Hepatocyte (in vitro differentiated cells): ENCODE measurements around the gene GPN1. TPM values are rescaled to one million over a fixed set of nuclear protein-coding genes. Genes with fewer than 3 reads are reported as not detected.
"Not testable (repeated sequence)": the region's sequence is repeated elsewhere in the genome, so short reads cannot be mapped to it uniquely, and the experiment has no call there.

Source experiments
- DNase-seq: peaks from one replicate; pipeline ENCODE4 v3.0.0-alpha.2; 2016; ENCODE audit warnings: low spot score
- H2AFZ ChIP-seq: fragments of 200-600 bp; sonication (generic); 2 replicates; pipeline ENCODE4 v1.6.0; 2016; ENCODE audit warnings: antibody characterized with exemption, mild to moderate bottlenecking
- H3K27ac ChIP-seq: fragments of 200-600 bp; sonication (generic); 2 replicates; pipeline ENCODE4 v1.5.1; 2016; ENCODE audit warnings: mild to moderate bottlenecking
- H3K27me3 ChIP-seq: fragments of 200-600 bp; sonication (generic); 2 replicates; pipeline ENCODE4 v1.6.1; 2016
- H3K36me3 ChIP-seq: fragments of 200-600 bp; sonication (generic); replicated peaks from 2 replicates; pipeline ENCODE4 v1.5.1; 2016; ENCODE audit warnings: low read depth; ENCODE audit not compliant: insufficient read depth
- H3K4me1 ChIP-seq: fragments of 200-600 bp; sonication (generic); 2 replicates; pipeline ENCODE4 v1.5.1; 2016; ENCODE audit warnings: mild to moderate bottlenecking, moderate library complexity; ENCODE audit not compliant: insufficient read depth
- H3K4me2 ChIP-seq: fragments of 200-600 bp; sonication (generic); 2 replicates; pipeline ENCODE4 v1.6.0; 2016
- H3K4me3 ChIP-seq: fragments of 200-600 bp; sonication (generic); 2 replicates; pipeline ENCODE4 v1.5.1; 2016; ENCODE audit warnings: mild to moderate bottlenecking
- H3K79me2 ChIP-seq: fragments of 200-600 bp; sonication (generic); 2 replicates; pipeline ENCODE4 v1.6.0; 2017; ENCODE audit warnings: mild to moderate bottlenecking
- H3K9me2 ChIP-seq: fragments of 200-600 bp; sonication (generic); replicated peaks from 2 replicates; pipeline ENCODE4 v1.6.0; 2017; ENCODE audit warnings: mild to moderate bottlenecking; ENCODE audit not compliant: insufficient read depth
- H3K9me3 ChIP-seq: fragments of 200-600 bp; sonication (generic); 2 replicates; pipeline ENCODE4 v1.5.1; 2016; ENCODE audit warnings: low read depth, mild to moderate bottlenecking
- H4K20me1 ChIP-seq: fragments of 200-600 bp; sonication (generic); 2 replicates; pipeline ENCODE4 v1.6.0; 2016; ENCODE audit warnings: mild to moderate bottlenecking; ENCODE audit not compliant: insufficient read depth, poor library complexity, severe bottlenecking
- EZH2 ChIP-seq: fragments of 200-600 bp; sonication (generic); IDR thresholded peaks from 2 replicates; pipeline ENCODE4 v1.6.1; 2016; ENCODE audit warnings: antibody characterized with exemption, mild to moderate bottlenecking, borderline replicate concordance
- EZH2phosphoT487 ChIP-seq: fragments of 200-600 bp; sonication (generic); IDR thresholded peaks from one replicate; pipeline ENCODE4 v1.6.1; 2018; ENCODE audit warnings: antibody characterized with exemption, mild to moderate bottlenecking, low read depth, moderate library complexity; ENCODE audit not compliant: unreplicated experiment, severe bottlenecking
- WGBS: methylation state at CpG from one replicate; pipeline ENCODE4 v1.1.6; 2016; ENCODE audit warnings: low lambda C conversion rate; ENCODE audit errors: missing lambda C conversion rate; 5-methylcytosine and 5-hydroxymethylcytosine counted together
- polyA plus RNA-seq: library from polyadenylated mRNA; unstranded; fragments of >200 nt; fragmentation: Nextera tagmentation; extraction: Ambion mirVana; gene quantifications from 2 replicates; pipeline ENCODE4 v1.2.1, GENCODE V29; 2016
- total RNA-seq: library from RNA; depleted of rRNA; stranded (reverse); fragments of >200 nt; gene quantifications from 2 replicates; pipeline ENCODE4 v1.2.3, GENCODE V29; 2014
- TF ChIP-seq, protein P1 (sequence below): fragments of 200-600 bp; sonication (generic); IDR thresholded peaks from 2 replicates; pipeline ENCODE4 v1.5.1; 2016; ENCODE audit warnings: antibody characterized with exemption, mild to moderate bottlenecking; ENCODE audit not compliant: poor library complexity

The GPN1 gene
- total and polyA plus RNA-seq, 2 experiments from 2014 or later: 35.8 to 46.7 TPM

DNA sequence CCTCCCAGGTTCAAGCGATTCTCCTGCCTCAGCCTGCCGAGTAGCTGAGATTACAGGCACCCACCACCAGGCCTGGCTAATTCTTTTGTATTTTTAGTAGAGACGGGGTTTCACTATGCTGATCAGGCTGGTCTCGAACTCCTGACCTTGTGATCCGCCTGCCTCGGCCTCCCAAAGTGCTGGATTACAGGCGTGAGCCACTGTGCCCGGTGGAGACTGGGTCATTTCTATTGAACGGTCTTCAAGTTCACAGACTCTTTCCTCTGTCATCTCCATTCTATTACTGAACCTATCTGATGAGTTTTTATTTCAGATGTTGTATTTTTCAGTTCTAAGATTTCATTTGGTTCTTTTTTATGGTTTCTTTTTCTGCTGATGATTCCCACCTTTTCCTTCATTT, 33.4 kb upstream of the GPN1 start:
- not testable (repeated sequence) for H3K27me3 ChIP-seq, H3K36me3 ChIP-seq, H3K4me1 ChIP-seq, H3K4me2 ChIP-seq, H2AFZ ChIP-seq, H3K4me3 ChIP-seq, H3K27ac ChIP-seq, H3K9me3 ChIP-seq, DNase-seq, H3K9me2 ChIP-seq
- Histone ChIP-seq H4K20me1 (peaks cover 21% of the 10 kb centered on the region), H3K79me2 (peaks cover 95% of the 10 kb centered on the region)
- over 99% methylated on average over 9 of the region's 9 CpGs for WGBS

GRCh38 chr2:27596627-27597026, 32.2 kb upstream of the GPN1 start:
- Histone ChIP-seq H2AFZ (no peak overlapping the region), H4K20me1 (peaks cover 21% of the 10 kb centered on the region), H3K4me1 (no peaks in the 10 kb centered on the region), H3K27me3 (no peaks in the 10 kb centered on the region), H3K4me3 (no peak overlapping the region), H3K4me2 (no peak overlapping the region), H3K36me3 (no peaks in the 10 kb centered on the region), H3K9me2 (no peaks in the 10 kb centered on the region), H3K27ac (no peak overlapping the region), H3K79me2 (peaks cover 90% of the 10 kb centered on the region), H3K9me3 (no peaks in the 10 kb centered on the region)
- DNase-seq: no peak
- WGBS: 90% methylated on average over 1 of the region's 1 CpG
- TF ChIP-seq, protein P1, sequence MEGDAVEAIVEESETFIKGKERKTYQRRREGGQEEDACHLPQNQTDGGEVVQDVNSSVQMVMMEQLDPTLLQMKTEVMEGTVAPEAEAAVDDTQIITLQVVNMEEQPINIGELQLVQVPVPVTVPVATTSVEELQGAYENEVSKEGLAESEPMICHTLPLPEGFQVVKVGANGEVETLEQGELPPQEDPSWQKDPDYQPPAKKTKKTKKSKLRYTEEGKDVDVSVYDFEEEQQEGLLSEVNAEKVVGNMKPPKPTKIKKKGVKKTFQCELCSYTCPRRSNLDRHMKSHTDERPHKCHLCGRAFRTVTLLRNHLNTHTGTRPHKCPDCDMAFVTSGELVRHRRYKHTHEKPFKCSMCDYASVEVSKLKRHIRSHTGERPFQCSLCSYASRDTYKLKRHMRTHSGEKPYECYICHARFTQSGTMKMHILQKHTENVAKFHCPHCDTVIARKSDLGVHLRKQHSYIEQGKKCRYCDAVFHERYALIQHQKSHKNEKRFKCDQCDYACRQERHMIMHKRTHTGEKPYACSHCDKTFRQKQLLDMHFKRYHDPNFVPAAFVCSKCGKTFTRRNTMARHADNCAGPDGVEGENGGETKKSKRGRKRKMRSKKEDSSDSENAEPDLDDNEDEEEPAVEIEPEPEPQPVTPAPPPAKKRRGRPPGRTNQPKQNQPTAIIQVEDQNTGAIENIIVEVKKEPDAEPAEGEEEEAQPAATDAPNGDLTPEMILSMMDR: no peak
- no peak for TF ChIP-seq EZH2phosphoT487
- TF ChIP-seq EZH2: no peak

DNA sequence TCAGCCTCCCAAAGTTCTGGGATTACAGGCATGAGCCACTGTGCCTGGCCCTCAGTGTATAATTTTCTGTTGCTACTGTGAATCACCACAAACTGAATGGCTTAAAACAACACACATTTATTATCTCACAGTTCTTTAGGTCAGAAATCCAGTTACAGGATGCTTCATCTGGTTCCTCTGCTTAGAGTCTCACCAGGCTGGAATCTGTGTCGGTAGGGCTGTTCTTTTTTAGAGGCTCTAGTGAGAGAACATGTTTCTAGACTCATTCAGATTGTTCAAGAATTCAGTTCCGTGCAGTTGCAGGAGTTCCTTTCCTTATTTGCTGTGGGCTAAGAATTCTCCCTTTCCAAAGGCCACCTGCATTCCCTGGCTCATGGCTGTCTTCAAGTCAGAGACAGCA, 22.2 kb upstream of the GPN1 start:
- Histone ChIP-seq H3K9me3 (no peaks in the 10 kb centered on the region), H3K4me3 (no peak overlapping the region), H3K4me2 (no peak overlapping the region), H3K36me3 (no peaks in the 10 kb centered on the region), H3K9me2 (no peaks in the 10 kb centered on the region), H3K27ac (no peak overlapping the region), H3K4me1 (no peaks in the 10 kb centered on the region), H3K79me2 (peaks cover 14% of the 10 kb centered on the region), H4K20me1 (no peaks in the 10 kb centered on the region), H3K27me3 (no peaks in the 10 kb centered on the region), H2AFZ (no peak overlapping the region)
- WGBS: 95% methylated on average over 2 of the region's 2 CpGs
- no peak for TF ChIP-seq EZH2phosphoT487
- DNase-seq: no peak

DNA sequence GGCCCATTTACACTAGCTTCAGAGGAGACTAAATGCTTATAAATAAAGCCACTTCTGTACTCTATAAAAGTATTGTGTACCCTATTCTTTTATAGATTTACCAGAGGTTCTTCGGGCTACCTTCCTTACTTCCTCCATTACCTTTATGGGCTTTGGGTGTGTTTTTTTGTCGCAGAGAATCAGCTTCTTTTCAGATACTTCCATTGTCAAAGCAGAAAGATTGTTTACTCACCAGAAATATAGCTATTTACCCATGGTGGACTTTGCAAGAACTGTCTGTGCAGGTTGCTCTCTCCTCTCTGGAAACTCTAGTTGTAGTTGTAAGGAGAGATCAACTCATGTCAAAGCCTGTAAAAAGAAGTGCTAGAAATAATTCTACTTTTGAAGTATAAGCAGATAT, 14.9 kb upstream of the GPN1 start:
- Histone ChIP-seq H3K9me3 (no peaks in the 10 kb centered on the region), H3K27ac (no peak overlapping the region), H4K20me1 (no peaks in the 10 kb centered on the region), H3K4me2 (no peak overlapping the region), H3K79me2 (peaks cover 2% of the 10 kb centered on the region), H2AFZ (no peak overlapping the region), H3K27me3 (no peaks in the 10 kb centered on the region), H3K36me3 (no peaks in the 10 kb centered on the region), H3K4me3 (no peak overlapping the region), H3K9me2 (no peaks in the 10 kb centered on the region), H3K4me1 (no peaks in the 10 kb centered on the region)
- TF ChIP-seq EZH2phosphoT487 (no peak), EZH2 (no peak)
- TF ChIP-seq, protein P1: no peak
- DNase-seq: no peak
- 98% methylated on average over 2 of the region's 2 CpGs for WGBS

GRCh38 chr2:27615316-27615715, 13.5 kb upstream of the GPN1 start:
- DNase-seq: no peak
- Histone ChIP-seq H3K27ac (no peak overlapping the region), H3K4me2 (no peak overlapping the region), H3K4me1 (no peaks in the 10 kb centered on the region), H3K79me2 (no peaks in the 10 kb centered on the region), H3K9me3 (no peaks in the 10 kb centered on the region), H3K9me2 (no peaks in the 10 kb centered on the region), H3K36me3 (no peaks in the 10 kb centered on the region), H2AFZ (no peak overlapping the region), H3K27me3 (no peaks in the 10 kb centered on the region), H3K4me3 (no peak overlapping the region), H4K20me1 (no peaks in the 10 kb centered on the region)
- 98% methylated on average over 3 of the region's 3 CpGs for WGBS
- TF ChIP-seq EZH2phosphoT487: no peak
- TF ChIP-seq, protein P1: no peak
- no peak for TF ChIP-seq EZH2
